PFSK-1 (cell line): ENCODE measurements around the gene GNAZ.

Experiments
- FOXP2 ChIP-seq: optimal IDR thresholded peaks from 2 replicates; pipeline ENCODE3; 2011; ENCODE audit warnings: borderline replicate concordance, control low read depth, inconsistent platforms; ENCODE audit not compliant: insufficient read depth; ENCODE audit errors: extremely low read length, extremely low read depth
- POLR2AphosphoS5 ChIP-seq: IDR thresholded peaks from 2 replicates; pipeline ENCODE4 v1.6.1; 2012; ENCODE audit warnings: low read depth, mild to moderate bottlenecking, control low read depth, low read length, moderate library complexity
- SIN3A ChIP-seq: IDR thresholded peaks from 2 replicates; pipeline ENCODE4 v1.6.1; 2012; ENCODE audit warnings: mild to moderate bottlenecking, low read length, moderate library complexity, borderline replicate concordance; ENCODE audit not compliant: insufficient read depth
- TAF1 ChIP-seq: IDR thresholded peaks from 2 replicates; pipeline ENCODE4 v1.6.1; 2012; ENCODE audit warnings: low read length, control low read depth, borderline replicate concordance; ENCODE audit not compliant: insufficient read depth
- TF ChIP-seq, protein P1 (sequence below), 2 experiments: IDR thresholded peaks; 2 replicates each; pipeline versions ENCODE4 v1.6.1 to v1.8.0; 2011 to 2012; ENCODE audit warnings: low read depth in 2 of 2, low read length in 2 of 2, control low read depth in 1 of 2, inconsistent platforms in 1 of 2, mild to moderate bottlenecking in 1 of 2, moderate library complexity in 1 of 2; ENCODE audit not compliant: insufficient read depth in 1 of 2

- TF ChIP-seq POLR2AphosphoS5 (no peak), TAF1 (no peak), SIN3A (no peak), FOXP2 (no peak)
- TF ChIP-seq, protein P1, sequence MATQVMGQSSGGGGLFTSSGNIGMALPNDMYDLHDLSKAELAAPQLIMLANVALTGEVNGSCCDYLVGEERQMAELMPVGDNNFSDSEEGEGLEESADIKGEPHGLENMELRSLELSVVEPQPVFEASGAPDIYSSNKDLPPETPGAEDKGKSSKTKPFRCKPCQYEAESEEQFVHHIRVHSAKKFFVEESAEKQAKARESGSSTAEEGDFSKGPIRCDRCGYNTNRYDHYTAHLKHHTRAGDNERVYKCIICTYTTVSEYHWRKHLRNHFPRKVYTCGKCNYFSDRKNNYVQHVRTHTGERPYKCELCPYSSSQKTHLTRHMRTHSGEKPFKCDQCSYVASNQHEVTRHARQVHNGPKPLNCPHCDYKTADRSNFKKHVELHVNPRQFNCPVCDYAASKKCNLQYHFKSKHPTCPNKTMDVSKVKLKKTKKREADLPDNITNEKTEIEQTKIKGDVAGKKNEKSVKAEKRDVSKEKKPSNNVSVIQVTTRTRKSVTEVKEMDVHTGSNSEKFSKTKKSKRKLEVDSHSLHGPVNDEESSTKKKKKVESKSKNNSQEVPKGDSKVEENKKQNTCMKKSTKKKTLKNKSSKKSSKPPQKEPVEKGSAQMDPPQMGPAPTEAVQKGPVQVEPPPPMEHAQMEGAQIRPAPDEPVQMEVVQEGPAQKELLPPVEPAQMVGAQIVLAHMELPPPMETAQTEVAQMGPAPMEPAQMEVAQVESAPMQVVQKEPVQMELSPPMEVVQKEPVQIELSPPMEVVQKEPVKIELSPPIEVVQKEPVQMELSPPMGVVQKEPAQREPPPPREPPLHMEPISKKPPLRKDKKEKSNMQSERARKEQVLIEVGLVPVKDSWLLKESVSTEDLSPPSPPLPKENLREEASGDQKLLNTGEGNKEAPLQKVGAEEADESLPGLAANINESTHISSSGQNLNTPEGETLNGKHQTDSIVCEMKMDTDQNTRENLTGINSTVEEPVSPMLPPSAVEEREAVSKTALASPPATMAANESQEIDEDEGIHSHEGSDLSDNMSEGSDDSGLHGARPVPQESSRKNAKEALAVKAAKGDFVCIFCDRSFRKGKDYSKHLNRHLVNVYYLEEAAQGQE (IDR thresholded peaks at IDR 0.05; ENCODE audit: insufficient read depth in 1 of 2, low read depth in 2 of 2, low read length in 2 of 2): no peak
Measured at GRCh38 chr22:23023294-23023693, 47.0 kb upstream of the GNAZ start.
